ENCODE results near the gene SNRNP48. TPM values are rescaled to one million over a fixed set of nuclear protein-coding genes. Genes with fewer than 3 reads are reported as not detected.

The SNRNP48 gene
- total and polyA plus RNA-seq, 2 donors (not counting 3 experiments of a cell fraction or from before 2014, with no cell fraction given), result 4.2 to 13.2 TPM

GRCh38 chr6:7588506-7588905 lies 1.5 kb upstream of the SNRNP48 start:
- no peak overlapping the region for H3K4me2 ChIP-seq (ENCODE audit: insufficient read depth, low read length)
- ChIA-PET CTCF (no interaction called here), POLR2A (no interaction called here)
- no peak overlapping the region for H3K4me3 ChIP-seq (replicated peaks in 1 of 3; ENCODE audit: insufficient read depth in 1 of 3, low read depth in 1 of 3, low read length in 3 of 3)
- H3K4me1 ChIP-seq (ENCODE audit: control insufficient read depth, extremely low read depth, insufficient read depth, low read length), result peaks cover 11% of the 10 kb centered on the region
- intact Hi-C loops (cut with micrococcal nuclease), result no loop called here
- H3K36me3 ChIP-seq (ENCODE audit: control insufficient read depth in 2 of 2, extremely low read depth in 1 of 2, insufficient read depth in 2 of 2, low read length in 2 of 2), result no peaks in the 10 kb centered on the region
- no peak overlapping the region for H3K27ac ChIP-seq (ENCODE audit: insufficient read depth, low read depth, low read length)
- peaks cover 1 to 6% of the 10 kb centered on the region in 2 experiments for H3K27me3 ChIP-seq (ENCODE audit: control insufficient read depth in 2 of 2, insufficient read depth in 2 of 2, low read length in 2 of 2)
- H4K20me1 ChIP-seq (replicated peaks; ENCODE audit: control insufficient read depth, extremely low read depth, insufficient read depth, low read length), result no peaks in the 10 kb centered on the region
- dilution Hi-C loops (cut with MboI; ENCODE audit: extremely low pct_ligation_motif_present, low sequenced_read_pairs), result no loop called here
- DNase-seq (ENCODE audit: low read depth, low spot score) (no peak), FAIRE-seq (no peak)
- BruUV-seq (replicated peaks), result no TSS peak
- peaks cover 31% of the 10 kb centered on the region for H3K79me2 ChIP-seq (ENCODE audit: control insufficient read depth, insufficient read depth, low read length)
- H3K9me3 ChIP-seq (replicated peaks; ENCODE audit: control insufficient read depth, insufficient read depth, low read length), result no peaks in the 10 kb centered on the region
- no peaks in the 10 kb centered on the region for H3K9me1 ChIP-seq (replicated peaks; ENCODE audit: control insufficient read depth, extremely low read depth, insufficient read depth, low read length)
- TF ChIP-seq JUN (IDR thresholded peaks at IDR 0.05; ENCODE audit: borderline replicate concordance, insufficient read depth, insufficient read length, low read depth) (no peak), FOS (IDR thresholded peaks at IDR 0.05; ENCODE audit: borderline replicate concordance, insufficient read depth, low read length) (no peak), MYC (IDR thresholded peaks at IDR 0.05; ENCODE audit: low read depth, low read length) (no peak), POLR2AphosphoS5 (IDR thresholded peaks at IDR 0.05; ENCODE audit: insufficient read depth, low read depth, low read length) (no peak), MAX (IDR thresholded peaks at IDR 0.05; ENCODE audit: insufficient read depth, insufficient read length) (no peak), POLR2A (IDR thresholded peaks at IDR 0.05; ENCODE audit: low read depth, low read length) (no peak), GATA2 (IDR thresholded peaks at IDR 0.05; ENCODE audit: insufficient read depth, insufficient read length, low read depth, low read length) (no peak), CTCF (IDR thresholded peaks at IDR 0.05; ENCODE audit: extremely low read depth in 1 of 2, insufficient read depth in 1 of 2, low read depth in 1 of 2, low read length in 2 of 2) (no peak), EZH2 (IDR thresholded peaks at IDR 0.05; ENCODE audit: borderline replicate concordance, low read depth, low read length, severe bottlenecking) (no peak)
- H2AFZ ChIP-seq (ENCODE audit: low read depth, low read length), result no peak overlapping the region
- H3K9ac ChIP-seq (replicated peaks; ENCODE audit: extremely low read depth, insufficient read depth, low read length), result no peak overlapping the region

Data from endothelial cell of umbilical vein (primary cell).